GM12878 (cell line): ENCODE data around the gene RPIA. TPM values are rescaled to one million over a fixed set of nuclear protein-coding genes. Genes with fewer than 3 reads are reported as not detected.
A peak's percentile ranks its signal among the peaks of the same experiment; 100 is the strongest.

ENCODE experiments used
- ATAC-seq: fragments of 200-7000 bp; cut with Tn5 transposase; 3 replicates; pipeline ENCODE4 v1.9.1; 2020; ENCODE audit warnings: mild to moderate bottlenecking, moderate library complexity
- BruUV-seq: library from RNA; stranded (reverse); fragments of 400-500 nt; replicated peaks from 2 replicates; lab custom pipeline; 2021; lab: Mats Ljungman, UMichigan
- CTCF ChIA-PET: fragments of 300-600 bp; sonication (Branson Sonifier 250); formaldehyde crosslinking; extraction: SDS; loops from one replicate; lab custom pipeline; 2021; ENCODE audit warnings: inconsistent platforms; lab: Yijun Ruan, JAX
- POLR2A ChIA-PET: fragments of 350-600 bp; formaldehyde crosslinking; extraction: SDS; loops from one replicate; lab custom pipeline; 2021; ENCODE audit warnings: inconsistent platforms; lab: Charles Lee
- RAD21 ChIA-PET: fragments of 300-600 bp; sonication (Branson Sonifier 250); formaldehyde crosslinking; loops from one replicate; lab custom pipeline; 2023; ENCODE audit warnings: antibody characterized with exemption; ENCODE audit not compliant: unreplicated experiment; lab: Charles Lee
- SMC1A ChIA-PET: fragments of 300-600 bp; sonication (Branson Sonifier 250); formaldehyde crosslinking; loops from one replicate; lab custom pipeline; 2023; ENCODE audit not compliant: unreplicated experiment, uncharacterized antibody; lab: Charles Lee
- DNase-seq: peaks from one replicate; pipeline ENCODE4 v3.0.0-alpha.2; 2011; ENCODE audit warnings: low read depth, low spot score
- FAIRE-seq: peaks from 3 replicates; lab custom pipeline; 2011; peaks lifted over from hg19 to GRCh38; lab: Jason Lieb, UNC
- H2AFZ ChIP-seq: 2 replicates; pipeline ENCODE4 v1.6.0; 2011; ENCODE audit warnings: low read depth, low read length, control low read depth; ENCODE audit not compliant: control insufficient read depth
- H3K27ac ChIP-seq: 2 replicates; pipeline ENCODE4 v1.5.1; 2011; ENCODE audit warnings: control low read depth; ENCODE audit not compliant: control insufficient read depth, insufficient read depth
- H3K27me3 ChIP-seq, 2 experiments: replicated peaks in 1 of 2; 2 replicates each; pipeline versions ENCODE4 v1.6.0 to v1.6.1; 2011; ENCODE audit warnings: low read length in 1 of 2; ENCODE audit not compliant: control insufficient read depth in 2 of 2, insufficient read depth in 2 of 2
- H3K36me3 ChIP-seq, 2 experiments: 2 replicates each; pipeline ENCODE4 v1.5.1; 2011; ENCODE audit warnings: low read length in 1 of 2; ENCODE audit not compliant: control insufficient read depth in 2 of 2, insufficient read depth in 2 of 2
- H3K4me1 ChIP-seq: 2 replicates; pipeline ENCODE4 v1.6.1; 2011; ENCODE audit warnings: mild to moderate bottlenecking, low read length, moderate library complexity, mixed read lengths; ENCODE audit not compliant: control insufficient read depth, insufficient read depth
- H3K4me2 ChIP-seq: 2 replicates; pipeline ENCODE4 v1.6.0; 2011; ENCODE audit warnings: control low read depth; ENCODE audit not compliant: control insufficient read depth, insufficient read depth
- H3K4me3 ChIP-seq: fragments of 200-600 bp; sonication (generic); 2 replicates; pipeline ENCODE4 v1.5.1; 2016
- H3K79me2 ChIP-seq: 2 replicates; pipeline ENCODE4 v1.6.0; 2011; ENCODE audit warnings: low read length; ENCODE audit not compliant: control insufficient read depth, insufficient read depth
- H3K9ac ChIP-seq: 2 replicates; pipeline ENCODE4 v1.8.0; 2011; ENCODE audit warnings: low read length, control low read depth, mixed read lengths; ENCODE audit not compliant: control insufficient read depth, insufficient read depth
- H3K9me3 ChIP-seq: replicated peaks from 3 replicates; pipeline ENCODE4 v1.5.1; 2011; ENCODE audit warnings: mild to moderate bottlenecking, low read length; ENCODE audit not compliant: control insufficient read depth, insufficient read depth
- H4K20me1 ChIP-seq: 2 replicates; pipeline ENCODE4 v1.6.0; 2011; ENCODE audit not compliant: control insufficient read depth, insufficient read depth
- BCLAF1 ChIP-seq: fragments of 450-650 bp; IDR thresholded peaks from 2 replicates; pipeline ENCODE4 v1.6.1; 2017; ENCODE audit warnings: antibody characterized with exemption, mild to moderate bottlenecking, moderate library complexity
- IRF3 ChIP-seq: fragments of 450-650 bp; IDR thresholded peaks from 2 replicates; pipeline ENCODE4 v1.6.1; 2014; ENCODE audit warnings: mild to moderate bottlenecking
- IRF4 ChIP-seq: IDR thresholded peaks from 2 replicates; pipeline ENCODE4 v1.6.1; 2011; ENCODE audit warnings: low read depth, low read length
- KDM1A ChIP-seq: fragments of 200-600 bp; sonication (generic); IDR thresholded peaks from 2 replicates; pipeline ENCODE4 v1.6.1; 2016; ENCODE audit warnings: borderline replicate concordance
- NRF1 ChIP-seq: conservative IDR thresholded peaks from 2 replicates; pipeline ENCODE4 v1.6.1; 2011; ENCODE audit warnings: mild to moderate bottlenecking, low read depth, low read length, improper control_type of control experiment
- PAX5 ChIP-seq: IDR thresholded peaks from 2 replicates; pipeline ENCODE4 v1.6.1; 2011; ENCODE audit warnings: low read depth, low read length, borderline replicate concordance
- POLR2AphosphoS5 ChIP-seq: IDR thresholded peaks from 2 replicates; pipeline ENCODE4 v1.6.1; 2011; ENCODE audit warnings: mild to moderate bottlenecking, low read length, inconsistent platforms
- RBBP5 ChIP-seq: fragments of 200-600 bp; sonication (generic); conservative IDR thresholded peaks from 2 replicates; pipeline ENCODE4 v1.6.1; 2016
- RCOR1 ChIP-seq: conservative IDR thresholded peaks from 2 replicates; pipeline ENCODE4 v1.6.1; 2012; ENCODE audit warnings: low read depth, low read length, improper control_type of control experiment
- TBL1XR1 ChIP-seq: IDR thresholded peaks from 2 replicates; pipeline ENCODE4 v1.6.1; 2012; ENCODE audit warnings: low read depth, low read length, improper control_type of control experiment
- ZNF622 ChIP-seq: fragments of 450-650 bp; IDR thresholded peaks from 2 replicates; pipeline ENCODE4 v1.6.1; 2017; ENCODE audit warnings: mild to moderate bottlenecking, inconsistent platforms
- WGBS: methylation state at CpG from one replicate; pipeline ENCODE4 v1.1.6; 2016; ENCODE audit warnings: low lambda C conversion rate; ENCODE audit not compliant: insufficient replicate concordance, insufficient coverage; ENCODE audit errors: missing lambda C conversion rate; 5-methylcytosine and 5-hydroxymethylcytosine counted together
- in situ Hi-C: fragments of 300-500 bp; cut with MboI; formaldehyde crosslinking; loops from 9 replicates; pipeline ENCODE4 v1.14.3; 2018; ENCODE audit warnings: mixed read lengths
- intact Hi-C: fragments of 100-400 bp; cut with micrococcal nuclease; formaldehyde crosslinking; loops from one replicate; pipeline ENCODE4 v1.14.2; 2022; ENCODE audit not compliant: unreplicated experiment
- polyA plus RNA-seq, 11 experiments: library from polyadenylated mRNA; depleted of rRNA in 4 of 11; unstranded in 6 of 11; stranded (reverse) in 5 of 11; fragments of >200 nt; fragmentation: Nextera tagmentation in 4 of 11; fragmentation: Illumina TruSeq in 1 of 11; extraction: Ambion mirVana in 4 of 11; extraction: Trizol in 1 of 11; gene quantifications; 1 replicate in 1 of 11; 2 replicates in 10 of 11; pipeline versions ENCODE4 v1.2.1 to v1.2.3, GENCODE V29; 2011 to 2016; ENCODE audit warnings: inconsistent platforms in 2 of 11, missing spikeins in 2 of 11, low read depth in 1 of 11
- total RNA-seq, 4 experiments: library from RNA; depleted of rRNA in 3 of 4; stranded (reverse); fragments of >200 nt in 3 of 4; fragmentation: Illumina TruSeq in 1 of 4; extraction: Trizol in 1 of 4; gene quantifications; 2 replicates each; pipeline versions ENCODE4 v1.2.1 to v1.2.3, GENCODE V29; 2013 to 2021
- TF ChIP-seq, protein P1 (sequence below), 3 experiments: IDR thresholded peaks in 2 of 3; conservative IDR thresholded peaks in 1 of 3; 2 replicates each; pipeline ENCODE4 v1.5.1; 2011; ENCODE audit warnings: low read depth in 3 of 3, low read length in 3 of 3, mild to moderate bottlenecking in 3 of 3, control low read depth in 2 of 3, moderate library complexity in 2 of 3, inconsistent platforms in 1 of 3, mixed read lengths in 1 of 3; ENCODE audit not compliant: control insufficient read depth in 2 of 3, insufficient read depth in 1 of 3; ENCODE audit errors: extremely low read depth in 1 of 3

The RPIA gene
- total and polyA plus RNA-seq, 10 of the 15 experiments (the other 5 are each of a cell fraction or from before 2014, with no cell fraction given): 7.1 to 58.1 (median 41.6) TPM

DNA sequence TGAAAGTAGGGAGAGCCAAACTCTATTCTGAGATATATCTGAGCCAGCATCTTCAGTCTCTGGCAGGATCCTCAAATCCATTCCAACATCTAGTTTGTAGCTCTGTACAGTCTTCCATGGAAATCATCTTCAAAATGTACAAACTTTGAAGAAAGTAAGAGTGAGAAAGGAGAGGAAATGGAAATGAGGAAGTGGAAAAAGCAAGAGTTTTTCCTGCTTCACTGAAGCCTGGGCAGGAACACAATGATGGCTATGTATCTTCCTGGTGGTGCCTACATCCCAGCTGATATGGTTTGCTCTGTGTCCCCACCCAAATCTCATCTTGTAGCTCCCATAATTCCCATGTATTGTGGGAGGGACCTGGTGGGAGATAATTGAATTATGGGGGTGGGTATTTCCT is 4.1 kb upstream of the RPIA start (continued):
- TF ChIP-seq BCLAF1 (no peak), RCOR1 (no peak), IRF3 (no peak)

DNA sequence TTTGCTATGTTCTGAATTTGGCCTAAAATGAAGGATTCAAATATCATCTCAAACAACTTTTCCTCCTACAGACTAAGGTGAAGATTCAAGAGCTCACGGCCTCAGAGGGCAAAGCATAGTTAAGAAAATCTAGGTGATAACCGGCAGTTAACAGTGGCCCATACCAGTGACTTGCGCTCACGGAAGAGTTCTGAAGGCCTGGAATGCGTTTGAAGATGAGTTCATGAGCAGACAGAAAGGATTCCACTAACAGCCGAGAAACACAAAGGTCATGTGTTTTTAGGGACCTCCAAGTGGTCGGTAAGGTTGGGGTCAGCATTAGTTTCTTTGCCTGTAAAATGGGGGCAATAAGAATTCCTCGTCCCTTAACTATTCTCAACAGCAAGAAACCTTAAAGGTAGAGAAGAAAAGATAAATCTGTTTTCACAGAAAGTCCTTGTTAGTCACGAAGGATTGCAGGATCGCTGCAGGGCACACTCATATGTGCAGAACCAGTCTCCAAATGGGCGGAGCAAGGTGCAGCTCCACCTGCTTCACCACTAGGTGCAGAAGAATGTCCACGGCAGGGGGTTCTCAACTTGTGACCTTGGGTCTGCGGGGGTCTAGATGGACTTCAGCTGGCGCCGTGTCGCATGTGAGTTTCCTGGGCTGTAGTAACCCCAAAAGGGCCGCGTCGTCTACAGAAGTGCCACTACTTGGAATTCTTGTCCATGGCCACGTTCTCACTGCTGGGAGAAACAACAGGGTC is 708 bp upstream of the RPIA start:
- peak overlapping the region; percentile 87 for H3K4me3 ChIP-seq
- no peaks in the 10 kb centered on the region for H3K27me3 ChIP-seq
- peak overlapping the region; percentile 76 for H3K27ac ChIP-seq
- peak overlapping the region; percentile 82 for H2AFZ ChIP-seq
- DNase-seq (no peak), ATAC-seq (peak; percentile 38), FAIRE-seq (peak; percentile 47)
- in situ Hi-C loops (no loop called here), intact Hi-C loops (loop anchor here (5.0 kb wide), 1 partner anchor 63 kb away; the partner anchor contains the start of gene EIF2AK3)
- H3K9me3 ChIP-seq: peaks cover 2% of the 10 kb centered on the region; the same call in 2 of the 3 replicates
- ChIA-PET SMC1A (no interaction called here), POLR2A (interaction anchor here (1.0 kb wide), 1 partner anchor 63 kb away, joined by 3 read pairs; no protein-coding TSS in a partner anchor), RAD21 (interaction anchor here (1.1 to 2.8 kb wide), 2 partner anchors 21 to 84 kb away, joined by 3 to 11 read pairs; no protein-coding TSS in a partner anchor), CTCF (interaction anchor here (1.0 to 2.5 kb wide), 2 partner anchors 11 to 129 kb away, joined by 3 to 9 read pairs; no protein-coding TSS in a partner anchor)
- 30% methylated on average over 20 of the region's 20 CpGs for WGBS
- TSS peak; percentile 92 for BruUV-seq
- H4K20me1 ChIP-seq: no peaks in the 10 kb centered on the region
- H3K79me2 ChIP-seq: peaks cover 48% of the 10 kb centered on the region
- no peaks in the 10 kb centered on the region for H3K36me3 ChIP-seq
- H3K4me1 ChIP-seq: peaks cover 3% of the 10 kb centered on the region
- peak overlapping the region; percentile 83 for H3K4me2 ChIP-seq
- peak overlapping the region; percentile 78 for H3K9ac ChIP-seq
- TF ChIP-seq ZNF622 (no peak), IRF4 (no peak), TBL1XR1 (no peak), KDM1A (no peak), NRF1 (no peak), POLR2AphosphoS5 (no peak), PAX5 (no peak), RBBP5 (no peak)
- TF ChIP-seq, protein P1, sequence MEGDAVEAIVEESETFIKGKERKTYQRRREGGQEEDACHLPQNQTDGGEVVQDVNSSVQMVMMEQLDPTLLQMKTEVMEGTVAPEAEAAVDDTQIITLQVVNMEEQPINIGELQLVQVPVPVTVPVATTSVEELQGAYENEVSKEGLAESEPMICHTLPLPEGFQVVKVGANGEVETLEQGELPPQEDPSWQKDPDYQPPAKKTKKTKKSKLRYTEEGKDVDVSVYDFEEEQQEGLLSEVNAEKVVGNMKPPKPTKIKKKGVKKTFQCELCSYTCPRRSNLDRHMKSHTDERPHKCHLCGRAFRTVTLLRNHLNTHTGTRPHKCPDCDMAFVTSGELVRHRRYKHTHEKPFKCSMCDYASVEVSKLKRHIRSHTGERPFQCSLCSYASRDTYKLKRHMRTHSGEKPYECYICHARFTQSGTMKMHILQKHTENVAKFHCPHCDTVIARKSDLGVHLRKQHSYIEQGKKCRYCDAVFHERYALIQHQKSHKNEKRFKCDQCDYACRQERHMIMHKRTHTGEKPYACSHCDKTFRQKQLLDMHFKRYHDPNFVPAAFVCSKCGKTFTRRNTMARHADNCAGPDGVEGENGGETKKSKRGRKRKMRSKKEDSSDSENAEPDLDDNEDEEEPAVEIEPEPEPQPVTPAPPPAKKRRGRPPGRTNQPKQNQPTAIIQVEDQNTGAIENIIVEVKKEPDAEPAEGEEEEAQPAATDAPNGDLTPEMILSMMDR (IDR thresholded peaks at IDR 0.05 in 2 of 3, conservative IDR thresholded peaks at IDR 0.05 in 1 of 3; ENCODE audit: control insufficient read depth in 2 of 3, extremely low read depth in 1 of 3, insufficient read depth in 1 of 3, low read depth in 3 of 3, low read length in 3 of 3): peak in 2 of 3 experiments; percentile 24 to 32; a peak in 3 of 6 replicates
